OCI-LY1 (cell line): ENCODE data around the gene AGAP3.

ENCODE experiments used
- H2AFZ ChIP-seq: fragments of 200-600 bp; sonication (generic), shearing (Covaris generic); 2 replicates; pipeline ENCODE4 v1.6.0; 2014; ENCODE audit warnings: antibody characterized with exemption, mild to moderate bottlenecking, low read length
- H3F3A ChIP-seq: fragments of 200-600 bp; sonication (generic), shearing (Covaris generic); 2 replicates; pipeline ENCODE4 v1.6.0; 2014; ENCODE audit warnings: mild to moderate bottlenecking, antibody characterized with exemption, low read length, moderate library complexity; ENCODE audit not compliant: insufficient read depth
- H3K27ac ChIP-seq: fragments of 200-600 bp; sonication (generic); 2 replicates; pipeline ENCODE4 v1.5.1; 2014; ENCODE audit warnings: low read length, mixed run types, mild to moderate bottlenecking, low read depth; ENCODE audit not compliant: poor library complexity, severe bottlenecking
- H3K27me3 ChIP-seq: fragments of 200-600 bp; sonication (generic); 2 replicates; pipeline ENCODE4 v1.6.0; 2014; ENCODE audit warnings: antibody characterized with exemption, mild to moderate bottlenecking, low read length, moderate library complexity; ENCODE audit not compliant: insufficient read depth
- H3K36me3 ChIP-seq: fragments of 200-600 bp; sonication (generic); 2 replicates; pipeline ENCODE4 v1.6.1; 2014; ENCODE audit warnings: mild to moderate bottlenecking, antibody characterized with exemption, low read length, moderate library complexity, mixed read lengths; ENCODE audit not compliant: insufficient read depth
- H3K4me1 ChIP-seq: fragments of 200-600 bp; sonication (generic); 2 replicates; pipeline ENCODE4 v1.5.1; 2014; ENCODE audit warnings: mild to moderate bottlenecking, low read length, moderate library complexity; ENCODE audit not compliant: insufficient read depth, severe bottlenecking
- H3K4me2 ChIP-seq: fragments of 200-600 bp; sonication (generic), shearing (Covaris generic); 2 replicates; pipeline ENCODE4 v1.6.1; 2014; ENCODE audit warnings: low read length
- H3K4me3 ChIP-seq: fragments of 200-600 bp; sonication (generic); 2 replicates; pipeline ENCODE4 v1.5.1; 2014; ENCODE audit warnings: low read length, low read depth, mild to moderate bottlenecking, mixed read lengths; ENCODE audit not compliant: poor library complexity, severe bottlenecking
- H3K79me2 ChIP-seq: fragments of 200-600 bp; shearing (Covaris generic); 2 replicates; pipeline ENCODE4 v1.6.1; 2016; ENCODE audit warnings: mixed run types, low read length, mixed read lengths; ENCODE audit not compliant: insufficient read depth
- H3K9ac ChIP-seq: fragments of 200-600 bp; sonication (generic), shearing (Covaris generic); 2 replicates; pipeline ENCODE4 v1.6.1; 2014; ENCODE audit warnings: mild to moderate bottlenecking, low read length, mixed read lengths
- H3K9me2 ChIP-seq: fragments of 200-600 bp; sonication (generic), shearing (Covaris generic); 2 replicates; pipeline ENCODE4 v1.6.1; 2014; ENCODE audit warnings: low read depth, mild to moderate bottlenecking, low read length, mixed read lengths
- H3K9me3 ChIP-seq: fragments of 200-600 bp; shearing (Covaris generic); 2 replicates; pipeline ENCODE4 v1.6.1; 2014; ENCODE audit warnings: low read length, mixed read lengths
- H4K20me1 ChIP-seq: fragments of 200-600 bp; sonication (generic), shearing (Covaris generic); 2 replicates; pipeline ENCODE4 v1.6.0; 2016; ENCODE audit warnings: mild to moderate bottlenecking, low read length; ENCODE audit not compliant: insufficient read depth
- CTCF ChIP-seq: fragments of 200-600 bp; sonication (generic), shearing (Covaris generic); IDR thresholded peaks from 2 replicates; pipeline ENCODE4 v1.5.1; 2017; ENCODE audit warnings: mild to moderate bottlenecking, antibody characterized with exemption, low read length, moderate library complexity, mixed read lengths
- EZH2 ChIP-seq: fragments of 200-600 bp; sonication (generic), shearing (Covaris generic); IDR thresholded peaks from 2 replicates; pipeline ENCODE4 v1.8.0; 2017; ENCODE audit warnings: borderline replicate concordance, mixed run types, mild to moderate bottlenecking, antibody characterized with exemption, low read length, moderate library complexity, mixed read lengths

Gene AGAP3

GRCh38 chr7:151081170-151082101, 4.8 kb upstream of the AGAP3 start:
- Histone ChIP-seq H3K4me1 (peaks cover 55% of the 10 kb centered on the region), H3F3A (peaks cover 4% of the 10 kb centered on the region; the same call in 1 of the 2 replicates), H2AFZ (no peak overlapping the region), H3K9me2 (no peaks in the 10 kb centered on the region), H4K20me1 (no peaks in the 10 kb centered on the region), H3K4me3 (peak overlapping the region; percentile 82), H3K27me3 (0 out of 2 replicates have a peak, but pooled peaks cover 5% of the 10 kb centered on the region), H3K9ac (peak overlapping the region; percentile 92), H3K4me2 (peak overlapping the region; percentile 90), H3K36me3 (peaks cover 13% of the 10 kb centered on the region; the same call in 1 of the 2 replicates), H3K9me3 (no peaks in the 10 kb centered on the region), H3K27ac (peak overlapping the region; percentile 64), H3K79me2 (no peaks in the 10 kb centered on the region)
- TF ChIP-seq EZH2 = no peak

- H2AFZ ChIP-seq = no peak overlapping the region
These were observed 3.9 kb upstream of the AGAP3 start for GRCh38 chr7:151082141-151083070.

GRCh38 chr7:151083071-151083823, 3.0 kb upstream of the AGAP3 start, which contains the start of gene TMUB1:
Gene TMUB1 (minus strand): TSS chr7:151083493. CDS start chr7:151082563, 930 bp downstream.
- Histone ChIP-seq H4K20me1 (no peaks in the 10 kb centered on the region), H3K27me3 (peaks cover 13% of the 10 kb centered on the region), H3K36me3 (no peaks in the 10 kb centered on the region; the same call in 1 of the 2 replicates), H3K4me2 (peak within 1 kb of the TSS; percentile 90), H3F3A (peaks cover 1% of the 10 kb centered on the region), H2AFZ (0 out of 2 replicates have a peak within 1 kb of the TSS, but pooled peaks have one; percentile 44), H3K9me3 (no peaks in the 10 kb centered on the region), H3K79me2 (no peaks in the 10 kb centered on the region), H3K4me1 (peaks cover 61% of the 10 kb centered on the region), H3K4me3 (peak within 1 kb of the TSS; percentile 82), H3K27ac (peak within 1 kb of the TSS; percentile 64), H3K9me2 (no peaks in the 10 kb centered on the region), H3K9ac (peak within 1 kb of the TSS; percentile 92)
- no peak for TF ChIP-seq EZH2
- TF ChIP-seq CTCF = no peak

More at GRCh38 chr7:151082141-151083070, 3.9 kb upstream of the AGAP3 start:
- Histone ChIP-seq H3K9me3 (no peaks in the 10 kb centered on the region), H4K20me1 (no peaks in the 10 kb centered on the region), H3K27me3 (0 out of 2 replicates have a peak, but pooled peaks cover 5% of the 10 kb centered on the region), H3K36me3 (peaks cover 4% of the 10 kb centered on the region; the same call in 1 of the 2 replicates), H3K9me2 (no peaks in the 10 kb centered on the region), H3K4me3 (peak overlapping the region; percentile 82), H3F3A (peaks cover 4% of the 10 kb centered on the region; the same call in 1 of the 2 replicates), H3K4me1 (peaks cover 61% of the 10 kb centered on the region), H3K9ac (peak overlapping the region; percentile 92), H3K27ac (peak overlapping the region; percentile 64), H3K79me2 (no peaks in the 10 kb centered on the region), H3K4me2 (peak overlapping the region; percentile 90)
- TF ChIP-seq CTCF (no peak), EZH2 (no peak)
